Left kidney (tissue), 2 donors: ENCODE results near the gene HOXB7. TPM values are rescaled to one million over a fixed set of nuclear protein-coding genes. Genes with fewer than 3 reads are reported as not detected.

ENCODE experiments used
- DNase-seq: peaks from one replicate; pipeline ENCODE4 v3.0.0-alpha.2; 2013
- polyA plus RNA-seq: library from polyadenylated mRNA; unstranded; fragments of 120-200 nt; gene quantifications from one replicate; pipeline ENCODE4 v1.2.1, GENCODE V29; 2013; ENCODE audit not compliant: insufficient read length

Gene HOXB7
- polyA plus RNA-seq, 1 donor = 39.8 TPM

- no peak for DNase-seq
Observed at GRCh38 chr17:48637323-48638260, 26.8 kb upstream of the HOXB7 start.

- peak; percentile 90 for DNase-seq
Observed at GRCh38 chr17:48636177-48637018, 25.6 kb upstream of the HOXB7 start.

DNA sequence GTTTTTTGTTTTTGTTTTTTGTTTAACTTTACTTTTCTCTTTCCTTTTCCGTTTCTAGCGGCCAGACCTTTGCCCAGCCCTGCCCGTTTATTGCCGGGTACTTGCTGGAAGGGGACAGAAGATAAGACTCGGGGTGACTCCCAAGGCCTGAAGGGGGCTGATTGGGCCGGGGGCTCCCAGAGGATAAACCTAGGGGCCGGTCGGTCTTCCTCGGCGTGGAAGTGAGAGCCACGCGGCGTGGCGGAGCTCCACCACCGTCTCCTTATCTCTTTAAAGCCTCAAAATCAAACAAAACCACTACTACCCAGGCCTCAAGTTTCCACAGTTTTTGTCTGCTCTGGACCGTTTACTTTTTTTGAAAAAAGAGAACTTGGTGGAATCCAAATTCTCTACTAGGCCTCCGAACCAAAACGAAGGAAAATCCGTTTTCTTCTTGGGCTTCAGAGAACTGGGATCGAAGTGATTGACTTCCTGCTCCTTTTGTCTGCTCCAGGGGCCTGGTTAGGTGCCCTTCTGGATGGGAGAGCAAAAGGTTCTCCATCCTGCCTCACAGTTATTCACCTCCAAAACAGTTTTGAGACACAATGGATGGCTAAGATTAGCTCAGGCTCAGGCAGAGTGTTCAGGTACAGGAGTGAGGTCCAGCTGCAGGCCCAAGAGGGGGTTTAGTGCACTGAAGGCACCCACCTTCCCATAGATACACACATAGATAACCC, 23.8 kb upstream of the HOXB7 start:
- DNase-seq = no peak

DNA sequence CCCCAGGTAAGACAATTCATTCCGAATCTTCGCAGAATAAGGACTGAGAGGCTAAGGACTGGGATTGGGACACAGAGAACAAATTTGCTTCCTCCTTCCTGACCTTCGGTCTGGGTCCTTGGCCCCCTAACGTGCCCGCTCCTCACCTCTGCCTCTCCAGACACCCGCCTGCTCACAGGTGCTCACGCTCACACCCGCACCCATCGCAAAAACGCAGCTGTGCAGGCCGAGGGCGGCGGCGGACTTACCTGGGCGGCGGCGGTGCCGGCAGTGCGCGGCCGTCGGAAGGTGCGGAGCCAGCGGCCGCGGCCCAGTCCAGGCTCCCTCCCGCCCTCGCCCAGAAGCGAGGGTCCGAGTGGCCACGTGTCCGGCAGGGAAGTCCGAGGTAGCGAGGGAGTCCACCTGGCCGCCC, 22.5 kb upstream of the HOXB7 start:
- no peak for DNase-seq

DNA sequence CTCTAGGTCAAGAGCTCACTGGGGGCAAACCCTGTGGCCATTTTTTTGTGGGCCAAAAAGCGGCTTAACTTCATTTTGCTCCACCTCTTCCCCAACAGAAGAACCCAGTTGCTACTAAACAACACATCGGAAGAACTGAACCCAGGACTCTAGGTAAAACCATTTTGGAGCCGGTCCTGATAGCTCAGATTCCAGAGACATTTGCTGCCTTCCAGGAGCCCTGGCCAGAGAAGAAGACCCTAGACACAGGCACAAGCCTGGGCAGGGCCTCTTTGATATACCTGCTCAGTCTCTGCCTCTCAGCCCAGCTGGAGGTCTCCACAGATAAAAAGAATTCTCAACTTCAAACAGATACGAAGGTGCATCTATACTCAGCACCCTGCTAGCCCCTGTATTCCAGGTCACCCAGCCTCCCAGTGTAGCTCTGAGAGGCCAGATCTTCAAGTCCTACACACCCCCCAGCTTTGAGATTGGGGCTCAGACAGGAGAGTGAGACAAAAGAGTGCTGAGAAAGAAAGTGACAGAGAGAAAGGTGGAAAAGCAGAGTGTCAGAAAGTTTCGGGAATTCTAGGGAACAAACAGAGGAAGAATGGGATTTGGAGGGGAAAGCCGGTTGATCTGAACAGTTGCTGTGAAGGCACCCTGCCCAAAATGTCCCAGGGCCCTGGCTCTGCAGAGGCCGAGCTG, 21.9 kb upstream of the HOXB7 start:
- no peak for DNase-seq

DNA sequence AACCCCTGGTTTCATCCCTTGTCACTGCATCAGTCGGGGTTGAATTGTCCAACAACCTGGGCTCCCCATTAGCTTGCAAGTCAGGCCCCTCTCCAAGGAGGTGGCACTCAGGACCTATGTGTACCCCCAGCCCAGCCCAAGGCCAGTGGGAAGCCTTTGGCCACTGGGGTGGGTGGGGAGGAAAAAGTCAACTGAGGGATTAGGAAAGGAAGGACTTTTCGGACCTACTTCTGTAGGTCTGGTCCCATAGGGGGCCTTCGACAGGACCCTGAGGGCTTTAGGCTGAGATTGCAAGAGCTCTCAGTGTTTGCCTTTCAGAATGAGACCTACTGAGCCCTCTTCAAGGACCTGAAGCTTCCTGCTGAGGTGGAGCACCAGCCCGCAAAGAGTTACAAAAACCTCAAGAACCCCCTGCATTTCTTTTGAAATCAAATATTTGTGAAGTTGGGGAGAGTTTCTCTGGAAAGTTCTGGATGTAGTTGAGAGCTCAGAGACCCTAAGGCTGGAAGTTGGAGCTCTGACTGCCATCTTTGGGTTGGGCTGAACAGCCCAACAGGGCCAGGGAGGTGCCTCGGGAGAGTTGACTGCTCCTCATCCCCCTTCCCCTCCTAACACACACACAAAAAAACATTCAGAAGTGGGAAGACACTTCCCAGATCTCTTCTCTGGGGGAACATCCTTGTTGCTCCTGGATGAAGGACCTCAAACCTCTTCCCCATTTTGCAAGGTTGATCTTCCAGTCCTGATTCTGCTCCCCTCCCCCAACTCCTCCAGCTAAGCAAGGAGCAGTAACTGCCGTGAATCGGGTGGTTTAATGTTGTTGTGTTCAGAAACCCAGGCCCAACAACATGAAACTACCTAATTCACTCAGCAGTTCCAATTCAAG, 21.1 kb upstream of the HOXB7 start:
- no peak for DNase-seq

DNA sequence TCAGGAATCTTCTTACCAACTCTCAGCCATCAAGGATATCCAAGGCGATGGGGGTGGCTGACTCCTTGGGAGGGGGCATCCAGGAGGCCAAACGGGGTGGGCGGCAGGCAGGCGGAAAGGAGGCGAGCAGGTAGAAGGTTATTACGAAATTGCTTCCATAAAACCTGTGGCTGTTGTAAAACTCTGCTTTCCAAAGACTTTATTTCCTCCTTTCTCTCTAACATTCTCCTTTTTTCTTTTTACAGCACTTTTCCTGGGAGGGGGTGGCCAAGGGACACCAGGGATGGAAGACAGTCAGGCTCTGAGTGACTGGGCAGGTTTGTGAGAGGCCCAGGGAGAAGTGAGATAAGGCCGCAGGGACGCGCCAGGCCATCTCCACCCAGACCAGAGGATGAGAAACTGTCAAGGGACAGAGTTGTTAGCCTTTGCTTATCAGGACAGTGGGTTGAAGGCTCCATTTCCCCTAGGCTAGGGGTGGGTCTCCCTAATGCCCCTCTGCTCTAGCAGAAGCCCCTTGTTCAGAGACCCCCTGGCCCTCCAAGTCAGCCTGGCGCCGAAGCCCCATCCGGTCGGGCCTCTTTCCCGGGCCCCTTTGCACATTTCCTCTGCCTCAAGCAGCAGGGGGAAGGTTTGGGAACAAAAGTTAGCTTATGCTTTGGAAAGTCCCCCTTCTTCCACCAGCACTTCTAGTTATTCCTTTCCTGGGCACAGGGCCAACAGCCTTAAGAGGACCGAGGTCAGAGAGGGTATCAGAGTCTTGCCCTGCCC, 20.3 kb upstream of the HOXB7 start:
- DNase-seq = no peak

DNA sequence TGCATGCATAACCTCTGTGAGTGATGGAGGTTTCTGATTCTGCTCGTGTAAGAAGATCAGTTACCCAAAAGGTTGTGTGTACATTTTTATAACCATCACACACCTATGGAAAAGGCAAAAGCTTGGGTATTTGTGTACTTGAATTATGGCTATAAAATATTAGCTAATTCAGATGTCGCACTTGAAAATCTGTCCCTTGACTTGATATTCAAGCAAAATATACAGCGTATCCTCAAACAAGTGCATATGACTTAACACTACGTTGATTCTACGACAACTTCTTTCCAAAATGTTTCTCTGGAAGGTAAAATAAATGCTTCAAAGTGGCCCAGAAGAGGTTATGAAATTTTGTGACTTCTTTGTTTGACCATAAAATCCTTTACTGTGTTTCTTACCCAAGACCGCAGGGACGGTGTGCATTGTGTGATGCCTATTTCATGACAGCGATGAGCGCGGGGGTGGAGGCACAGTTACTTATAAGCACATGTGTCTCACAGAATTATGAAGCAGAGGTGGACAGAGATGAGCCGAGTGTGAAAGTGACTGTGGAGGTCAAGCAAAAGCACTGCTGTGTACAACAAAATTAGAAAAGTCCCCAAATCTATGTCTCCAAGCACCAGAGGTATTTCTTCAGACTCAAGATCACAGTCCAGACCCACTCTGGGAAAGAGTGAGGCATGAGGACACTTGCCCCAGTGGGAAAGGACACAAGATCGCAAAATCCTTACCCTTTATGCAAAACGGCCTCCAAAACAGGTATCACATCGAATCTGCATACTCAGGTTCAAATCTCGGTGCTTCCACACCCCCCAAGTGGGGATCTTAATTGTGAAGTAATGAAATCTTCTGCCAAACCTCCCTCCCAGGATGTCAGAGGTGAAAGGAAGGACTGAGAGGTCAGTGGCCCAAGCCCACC, 19.4 kb upstream of the HOXB7 start:
- DNase-seq = no peak

GRCh38 chr17:48629411-48629759, 18.6 kb upstream of the HOXB7 start:
- DNase-seq = no peak

DNA sequence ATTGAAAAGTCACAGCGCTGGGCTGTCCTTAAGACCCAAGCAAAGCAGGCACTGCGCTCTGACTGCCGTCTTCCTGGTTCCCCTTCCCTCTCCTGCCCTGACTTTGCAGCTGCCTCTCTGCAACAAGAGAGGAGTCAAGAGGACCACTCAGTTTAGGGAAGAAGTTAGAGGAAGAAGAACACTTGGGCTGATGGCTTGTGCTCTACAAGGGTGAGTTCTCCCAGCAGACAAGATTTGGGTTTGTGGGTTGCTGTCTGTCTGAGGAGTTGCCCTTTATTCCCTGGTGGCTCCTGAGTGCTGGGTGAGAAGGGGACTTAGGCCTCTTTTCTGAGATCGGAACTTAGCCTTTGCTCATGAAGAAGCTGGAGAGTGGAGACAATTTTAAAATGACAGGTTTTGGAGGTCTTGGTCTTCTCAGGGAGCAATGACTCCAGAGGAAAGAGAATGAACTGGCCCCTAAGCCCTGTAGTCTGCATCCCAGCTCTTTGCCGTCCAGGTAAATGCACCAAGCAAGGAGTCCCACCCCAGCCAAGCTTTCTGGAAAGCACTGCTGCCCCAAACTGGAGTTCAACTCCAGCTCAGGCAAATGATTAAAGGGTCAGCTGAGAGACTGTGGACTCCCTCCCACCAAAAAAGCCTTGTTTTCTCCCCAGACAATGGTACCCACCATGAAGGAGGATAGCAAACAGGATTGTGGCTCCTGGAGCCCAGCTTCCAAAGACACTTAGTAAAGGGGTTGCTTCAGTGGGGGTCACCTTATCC, 18.0 kb upstream of the HOXB7 start:
- no peak for DNase-seq

DNA sequence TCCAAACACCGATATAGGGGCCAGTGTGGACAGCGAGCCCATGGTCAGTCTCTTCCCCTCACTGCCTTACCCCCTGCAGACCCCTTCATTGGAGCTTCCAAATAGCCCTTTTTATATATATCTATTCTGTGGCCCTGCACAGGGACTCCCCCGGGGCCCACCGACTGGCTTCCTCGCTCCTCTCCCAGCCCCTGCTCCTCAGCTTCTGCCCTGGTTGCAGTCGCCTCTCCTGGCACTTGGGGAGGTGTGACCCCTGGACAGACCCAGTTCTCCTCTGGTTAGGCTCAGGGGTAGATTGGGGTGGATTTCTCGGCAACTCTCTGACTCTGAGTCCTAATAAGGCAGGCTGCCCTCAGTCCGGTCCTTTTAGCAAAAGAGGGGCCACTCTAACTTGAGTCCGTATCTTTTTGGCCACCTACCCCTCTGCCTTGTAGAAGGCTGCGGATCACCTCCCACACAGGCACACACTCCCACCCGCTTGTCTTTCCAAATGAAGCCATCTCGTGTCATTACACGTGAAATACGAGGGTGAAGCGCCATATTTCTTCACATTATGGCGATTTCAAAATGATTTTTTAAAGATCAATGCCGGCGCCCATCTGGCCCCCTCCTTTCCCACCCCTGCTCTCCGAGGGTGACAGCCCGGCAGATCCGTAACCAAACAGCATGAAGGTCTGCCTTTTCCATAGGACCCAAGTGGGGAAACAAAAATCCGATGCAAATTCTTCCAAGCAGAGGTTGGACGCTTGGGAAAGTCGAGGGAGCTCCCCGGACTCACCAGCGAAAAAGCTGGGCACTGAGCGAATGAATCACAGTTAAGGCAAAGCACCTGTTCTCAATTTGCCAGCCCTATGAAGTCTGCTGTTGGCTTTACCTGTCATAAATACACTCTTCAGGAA, 17.1 kb upstream of the HOXB7 start:
- no peak for DNase-seq

DNA sequence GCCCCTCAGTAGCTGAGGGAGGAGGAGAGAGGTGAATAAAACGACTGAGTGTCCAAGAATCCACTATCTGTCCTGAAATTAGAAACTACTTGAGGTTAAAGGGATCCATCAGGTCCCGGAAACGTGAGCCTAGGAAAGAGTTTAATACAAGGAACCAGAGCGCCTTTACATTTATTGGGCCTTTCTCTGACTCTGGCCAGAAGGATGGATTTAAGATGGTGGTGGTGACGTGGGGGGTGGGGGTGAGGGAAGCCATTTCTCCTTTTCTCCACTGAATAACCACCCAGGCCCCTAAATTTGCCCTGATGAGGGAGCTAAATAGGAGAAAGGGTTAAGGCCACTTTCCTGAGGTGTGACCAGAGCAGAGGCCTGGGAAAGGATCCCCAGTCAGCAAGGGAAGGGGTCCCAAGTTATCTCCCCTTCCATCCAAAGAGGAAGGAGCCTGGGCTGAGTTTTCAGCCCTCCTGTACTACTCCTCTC, 16.3 kb upstream of the HOXB7 start:
- DNase-seq = no peak

DNA sequence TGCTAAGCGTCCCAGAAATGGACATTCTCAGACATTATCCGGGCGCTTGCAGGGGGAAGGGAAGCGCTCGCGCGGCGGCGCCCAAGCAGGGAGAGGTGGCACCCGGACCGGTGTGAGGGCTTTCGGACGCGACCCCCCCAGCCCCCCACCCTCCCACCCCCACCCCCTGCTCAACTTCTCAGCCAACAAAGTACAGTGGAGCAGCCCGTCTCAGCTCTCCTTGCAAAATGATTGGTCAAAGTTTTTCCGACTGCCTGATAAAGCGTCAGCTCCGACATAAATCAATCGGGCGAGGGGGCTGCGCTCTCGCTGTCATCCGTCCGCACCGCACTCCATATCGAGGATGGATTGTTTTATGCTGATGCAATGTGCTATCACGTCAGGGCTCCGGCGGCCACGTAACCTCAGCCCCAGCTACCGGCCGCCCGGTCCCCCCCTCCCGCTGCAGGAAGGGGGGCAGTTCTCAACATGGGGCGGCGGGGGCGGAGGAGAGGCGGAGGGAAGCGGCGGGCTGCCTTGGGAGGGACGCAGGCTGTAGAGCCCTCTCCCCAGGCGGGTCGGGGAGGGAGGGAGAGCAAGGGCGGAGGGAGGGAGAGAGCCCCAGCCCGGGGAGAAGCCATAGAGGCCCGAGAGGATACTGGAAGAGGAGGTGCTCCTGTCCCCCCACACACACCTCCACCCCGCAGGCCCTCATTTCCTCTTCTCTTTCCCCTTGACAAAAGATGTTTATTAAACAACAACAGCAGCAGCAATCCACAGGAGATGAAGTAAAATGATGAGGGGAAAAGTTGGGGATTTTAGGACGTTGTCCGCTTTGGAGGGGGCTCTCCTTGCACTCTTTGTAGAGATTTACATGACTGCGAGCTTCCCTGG, 15.7 kb upstream of the HOXB7 start, which contains the start of gene HOXB9:
HOXB9 (minus strand) TSS at position 114 of the 873 bp plus-strand sequence; CDS start at position 25, 89 bp downstream.
- DNase-seq = peak; percentile 83

DNA sequence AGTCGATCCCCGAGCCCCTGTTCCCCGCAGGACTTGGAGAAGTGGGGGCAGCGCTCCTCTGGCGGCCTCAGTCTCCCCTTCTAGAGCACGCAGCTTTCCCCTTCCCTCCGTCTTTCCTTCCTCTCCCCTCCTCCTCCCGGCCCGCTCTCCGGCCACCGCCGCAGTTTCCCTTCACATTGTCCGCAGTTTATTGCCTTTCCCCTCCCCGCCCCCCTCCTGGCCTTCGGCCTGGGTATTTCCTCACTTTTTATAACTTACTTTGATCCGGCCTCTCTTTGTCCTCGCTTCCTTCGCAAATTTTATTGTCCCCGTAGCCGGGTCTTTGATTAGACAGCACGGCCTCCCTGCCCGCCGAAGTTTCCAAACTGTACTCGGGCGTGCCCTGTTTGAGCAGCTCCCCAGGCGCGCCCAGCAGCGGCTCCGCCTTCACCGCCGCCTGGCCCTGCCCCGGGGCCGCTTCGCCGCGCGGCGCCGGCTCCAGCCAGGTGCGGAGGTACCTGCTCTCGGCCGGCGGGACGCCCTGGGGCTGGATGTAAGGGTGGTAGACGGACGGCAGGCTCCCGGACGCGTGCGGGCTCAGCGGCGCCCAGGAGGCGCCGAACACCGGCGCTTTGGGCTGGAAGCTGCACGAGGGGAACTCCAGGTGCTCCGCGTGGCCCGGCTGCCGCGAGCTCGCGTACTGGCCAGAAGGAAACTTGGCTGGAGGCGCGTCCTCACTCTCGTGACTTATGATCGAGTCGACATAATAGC, 14.9 kb upstream of the HOXB7 start:
- peak; percentile 39 for DNase-seq
